Calu3 (cell line): ENCODE results near the gene EIF3I. TPM values are rescaled to one million over a fixed set of nuclear protein-coding genes. Genes with fewer than 3 reads are reported as not detected.

Experiments used
- Bru-seq: library from RNA; stranded (reverse); fragments of 400-500 nt; gene quantifications from one replicate; lab custom pipeline; 2021; lab: Mats Ljungman, UMichigan
- BruChase-seq, 2 experiments: library from RNA; stranded (reverse); fragments of 400-500 nt; gene quantifications; one replicate each; lab custom pipeline; 2021; lab: Mats Ljungman, UMichigan
- BruUV-seq: library from RNA; stranded (reverse); fragments of 400-500 nt; replicated peaks from 2 replicates; lab custom pipeline; 2021; lab: Mats Ljungman, UMichigan
- CTCF ChIA-PET: fragments of 300-600 bp; sonication (Branson Sonifier 250); formaldehyde crosslinking; loops from one replicate; lab custom pipeline; 2022; ENCODE audit warnings: antibody characterized with exemption; lab: Charles Lee
- DNase-seq: peaks from one replicate; pipeline ENCODE4 v3.0.0; 2022
- H3K27ac Mint-ChIP-seq: one replicate; pipeline ENCODE4 v1.8.0; 2022; ENCODE audit warnings: mixed read lengths; ENCODE audit not compliant: unreplicated experiment
- H3K27me3 Mint-ChIP-seq: one replicate; pipeline ENCODE4 v1.8.0; 2022; ENCODE audit warnings: mixed read lengths; ENCODE audit not compliant: unreplicated experiment
- H3K36me3 Mint-ChIP-seq: one replicate; pipeline ENCODE4 v1.8.0; 2022; ENCODE audit warnings: mild to moderate bottlenecking, moderate library complexity, mixed read lengths; ENCODE audit not compliant: insufficient read depth, unreplicated experiment
- H3K4me1 Mint-ChIP-seq: one replicate; pipeline ENCODE4 v1.8.0; 2022; ENCODE audit warnings: mild to moderate bottlenecking, low read depth, mixed read lengths; ENCODE audit not compliant: unreplicated experiment
- H3K4me3 Mint-ChIP-seq: one replicate; pipeline ENCODE4 v1.8.0; 2022; ENCODE audit warnings: mild to moderate bottlenecking, low read depth, moderate library complexity, mixed read lengths; ENCODE audit not compliant: unreplicated experiment
- H3K9me3 Mint-ChIP-seq: one replicate; pipeline ENCODE4 v1.8.0; 2022; ENCODE audit warnings: low read depth, mixed read lengths; ENCODE audit not compliant: unreplicated experiment
- CTCF ChIP-seq: fragments of 200-600 bp; IDR thresholded peaks from one replicate; pipeline ENCODE4 v1.8.0; 2022; ENCODE audit warnings: antibody characterized with exemption; ENCODE audit not compliant: unreplicated experiment
- intact Hi-C: fragments of 100-400 bp; cut with micrococcal nuclease; formaldehyde crosslinking; loops from one replicate; pipeline ENCODE4 v1.10.0; 2022; ENCODE audit not compliant: unreplicated experiment
- long read RNA-seq: library from polyadenylated mRNA; stranded (forward); transcript quantifications from one replicate; pipeline ENCODE4 v2.0.0, GENCODE V29; 2022
- total RNA-seq: library from RNA; stranded (reverse); gene quantifications from 2 replicates; pipeline ENCODE4 v1.2.3, GENCODE V29; 2022

EIF3I gene
- 178 and 186 TPM in 2 replicates for total RNA-seq
- Bru-seq, nascent RNA, result percentile 88 among the genes with signal in this experiment
- percentile 95 among the genes with signal in this experiment for BruChase-seq, experiment 1, labeled RNA remaining after a 6-hour chase
- BruChase-seq, experiment 2, labeled RNA remaining after a 2-hour chase, result percentile 88 among the genes with signal in this experiment
- long read RNA-seq, transcript EIF3I-202 (11 exons, 1,458 nt), result major isoform, 280 of 368 reads
- long read RNA-seq, partial matches to known transcripts, result 76 of 368 reads
- long read RNA-seq, other reads (novel, unspliced or antisense), result 12 of 368 reads

GRCh38 chr1:32221980-32222755, at the start of gene EIF3I, which contains the start of gene TMEM234:
EIF3I (plus strand) TSS chr1:32222407; CDS start chr1:32222442, 35 bp downstream.
TMEM234 (minus strand) TSS chr1:32222353; CDS start chr1:32222322, 31 bp downstream.
- intact Hi-C loops, result no loop called here
- DNase-seq, result peak; percentile 90
- no TSS peak for BruUV-seq
- Mint-ChIP-seq H3K27ac (peak within 1 kb of the TSS; percentile 77), H3K4me1 (peaks cover 24% of the 10 kb centered on the region), H3K27me3 (no peaks in the 10 kb centered on the region), H3K36me3 (peaks cover 70% of the 10 kb centered on the region), H3K9me3 (no peaks in the 10 kb centered on the region), H3K4me3 (peak within 1 kb of the TSS; percentile 85)
- CTCF ChIA-PET, result no interaction called here
- no peak for TF ChIP-seq CTCF

DNA sequence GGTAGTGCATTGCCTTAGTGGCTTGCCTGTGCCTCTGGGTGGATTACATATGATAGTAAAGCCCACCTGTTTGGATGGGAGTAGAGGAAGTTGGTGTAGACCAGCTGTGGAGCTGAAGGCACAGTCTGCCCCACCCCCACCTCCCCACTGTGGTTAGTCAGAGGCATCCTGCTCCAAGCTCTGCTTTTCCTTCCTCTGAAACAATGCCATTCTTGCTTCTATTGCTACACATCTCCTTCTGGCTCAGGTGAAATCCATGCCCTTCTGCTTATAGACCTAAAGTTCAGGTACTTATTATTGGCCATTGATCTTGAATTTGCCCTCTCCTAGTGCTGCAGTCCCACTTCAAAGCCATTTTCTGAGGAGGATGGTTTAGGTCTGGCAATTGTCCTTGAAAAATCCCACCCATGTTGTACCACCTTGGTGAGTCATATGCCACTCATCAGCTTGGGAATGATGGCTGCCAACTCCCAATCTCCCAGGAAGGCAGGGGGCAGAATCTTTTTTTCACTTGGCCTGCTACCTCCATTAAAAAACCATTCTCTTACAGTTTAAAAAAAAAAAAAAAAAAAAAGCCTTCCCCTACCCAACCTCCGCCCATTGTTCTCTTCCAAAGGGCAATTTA, 49.5 kb upstream of the EIF3I start:
- BruUV-seq, result no TSS peak
- intact Hi-C loops, result no loop called here

DNA sequence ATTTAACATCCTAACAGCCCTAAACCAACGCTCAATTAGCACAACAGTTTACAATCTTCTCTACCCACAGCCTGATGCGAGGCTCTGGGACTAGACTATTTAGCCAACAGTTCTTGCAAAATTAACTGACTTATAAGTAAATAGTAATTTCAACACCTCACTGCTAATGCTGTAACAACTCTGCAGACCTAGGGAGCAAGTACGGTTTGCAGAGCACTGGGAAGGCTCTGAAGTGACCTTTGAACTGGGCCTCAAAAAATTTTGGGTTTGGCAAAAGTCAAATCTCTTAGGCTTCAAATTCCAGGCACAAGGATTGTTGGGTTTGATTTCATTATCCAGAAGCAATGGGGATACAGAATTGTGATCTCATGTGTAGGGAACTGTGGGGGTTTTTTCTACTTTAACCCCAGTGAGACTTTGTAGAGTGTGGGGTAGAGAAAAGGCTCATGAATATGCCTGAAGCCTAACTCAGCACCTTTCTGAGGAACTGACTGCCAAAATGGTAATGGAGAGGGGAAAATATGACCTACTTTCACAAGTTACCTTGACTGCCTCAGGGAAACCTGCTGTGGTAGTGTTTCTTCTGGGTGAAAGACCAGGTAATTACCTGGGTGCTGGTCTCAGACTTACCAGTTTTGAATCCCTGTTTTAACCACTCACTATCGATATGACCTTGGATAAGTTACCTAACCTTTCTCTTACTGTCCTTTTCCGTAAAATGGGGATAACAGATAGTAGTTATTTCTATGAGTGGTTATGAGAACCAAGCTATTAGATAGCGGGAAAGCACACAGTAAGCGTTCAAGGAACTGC, 43.6 kb upstream of the EIF3I start:
- no peaks in the 10 kb centered on the region for H3K27me3 Mint-ChIP-seq
- BruUV-seq, result no TSS peak
- peak overlapping the region; percentile 96 for H3K27ac Mint-ChIP-seq
- TF ChIP-seq CTCF, result no peak
- CTCF ChIA-PET, result interaction anchor here (0.6 kb wide), 1 partner anchor 165 kb away, joined by 3 read pairs; the partner anchor contains the start of gene KHDRBS1
- peak overlapping the region; percentile 95 for H3K4me3 Mint-ChIP-seq
- no peaks in the 10 kb centered on the region for H3K9me3 Mint-ChIP-seq
- peaks cover 50% of the 10 kb centered on the region for H3K36me3 Mint-ChIP-seq
- intact Hi-C loops, result no loop called here
- H3K4me1 Mint-ChIP-seq, result peaks cover 19% of the 10 kb centered on the region
- no peak for DNase-seq

More for the DNA sequence above, 49.5 kb upstream of the EIF3I start:
- CTCF ChIA-PET, result interaction anchor here (0.6 kb wide), 2 partner anchors 14 to 272 kb away, joined by 4 read pairs; no protein-coding TSS in a partner anchor
- H3K4me3 Mint-ChIP-seq, result no peak overlapping the region
- TF ChIP-seq CTCF, result no peak
- H3K4me1 Mint-ChIP-seq, result peaks cover 7% of the 10 kb centered on the region
- H3K36me3 Mint-ChIP-seq, result peaks cover 49% of the 10 kb centered on the region
- no peak for DNase-seq
- no peaks in the 10 kb centered on the region for H3K27me3 Mint-ChIP-seq
- no peak overlapping the region for H3K27ac Mint-ChIP-seq
- no peaks in the 10 kb centered on the region for H3K9me3 Mint-ChIP-seq

DNA sequence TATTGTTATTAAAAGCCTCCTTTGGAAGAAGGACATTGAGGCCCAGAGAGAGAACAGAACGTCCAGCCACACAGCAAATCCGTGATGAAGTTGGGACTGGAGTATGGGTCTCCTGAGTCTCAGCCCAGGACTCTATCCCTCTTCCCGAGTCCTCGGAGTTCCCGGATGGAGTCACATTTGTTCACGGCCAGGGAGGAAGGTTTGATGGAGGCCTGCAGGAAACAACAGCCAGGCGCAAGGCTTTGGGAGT, 43.1 kb upstream of the EIF3I start:
- peak overlapping the region; percentile 96 for H3K27ac Mint-ChIP-seq
- DNase-seq, result no peak
- CTCF ChIA-PET, result interaction anchor here (0.6 kb wide), 1 partner anchor 166 kb away, joined by 3 read pairs; the partner anchor contains the start of gene KHDRBS1
- intact Hi-C loops, result no loop called here
- peak overlapping the region; percentile 95 for H3K4me3 Mint-ChIP-seq
- TF ChIP-seq CTCF, result no peak
- H3K36me3 Mint-ChIP-seq, result peaks cover 56% of the 10 kb centered on the region
- H3K4me1 Mint-ChIP-seq, result peaks cover 19% of the 10 kb centered on the region
- H3K9me3 Mint-ChIP-seq, result no peaks in the 10 kb centered on the region
- BruUV-seq, result no TSS peak
- H3K27me3 Mint-ChIP-seq, result no peaks in the 10 kb centered on the region
